GM19193 (cell line): Measurements from ENCODE around the gene NPIPA3.
"Not testable (repeated sequence)": the region's sequence is repeated elsewhere in the genome, so short reads cannot be mapped to it uniquely, and the experiment has no call there.

ENCODE experiments used
- POLR2A ChIP-seq: IDR thresholded peaks from 4 replicates; pipeline ENCODE4 v1.6.1; 2011; ENCODE audit not compliant: insufficient read depth, insufficient read length; ENCODE audit errors: extremely low read depth

NPIPA3 gene

GRCh38 chr16:14703156-14704011 lies at the start of gene NPIPA3:
NPIPA3 (plus strand) TSS chr16:14703411; CDS start chr16:14708944, 5,533 bp downstream.
- not testable (repeated sequence) for TF ChIP-seq POLR2A

DNA sequence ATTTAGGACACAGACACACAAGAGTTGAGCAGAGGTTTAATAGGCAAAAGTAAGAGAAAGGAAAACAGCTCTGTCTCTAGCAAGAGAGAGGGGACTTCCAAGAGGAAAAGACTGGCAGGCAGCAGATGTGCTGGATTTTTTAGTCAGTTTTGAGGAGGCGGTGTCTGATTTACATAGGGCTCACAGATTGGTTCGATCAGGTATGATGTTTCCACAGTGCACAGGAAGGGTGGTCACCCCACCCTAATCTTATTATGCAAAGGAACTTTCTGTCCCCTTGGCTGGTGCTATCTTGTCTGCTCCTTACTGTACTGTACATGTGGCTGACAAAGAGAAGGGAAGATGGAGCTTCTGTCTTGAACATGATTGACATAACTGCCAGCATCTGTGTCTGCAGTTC lies 45.1 kb upstream of the NPIPA3 start:
- TF ChIP-seq POLR2A: no peak

DNA sequence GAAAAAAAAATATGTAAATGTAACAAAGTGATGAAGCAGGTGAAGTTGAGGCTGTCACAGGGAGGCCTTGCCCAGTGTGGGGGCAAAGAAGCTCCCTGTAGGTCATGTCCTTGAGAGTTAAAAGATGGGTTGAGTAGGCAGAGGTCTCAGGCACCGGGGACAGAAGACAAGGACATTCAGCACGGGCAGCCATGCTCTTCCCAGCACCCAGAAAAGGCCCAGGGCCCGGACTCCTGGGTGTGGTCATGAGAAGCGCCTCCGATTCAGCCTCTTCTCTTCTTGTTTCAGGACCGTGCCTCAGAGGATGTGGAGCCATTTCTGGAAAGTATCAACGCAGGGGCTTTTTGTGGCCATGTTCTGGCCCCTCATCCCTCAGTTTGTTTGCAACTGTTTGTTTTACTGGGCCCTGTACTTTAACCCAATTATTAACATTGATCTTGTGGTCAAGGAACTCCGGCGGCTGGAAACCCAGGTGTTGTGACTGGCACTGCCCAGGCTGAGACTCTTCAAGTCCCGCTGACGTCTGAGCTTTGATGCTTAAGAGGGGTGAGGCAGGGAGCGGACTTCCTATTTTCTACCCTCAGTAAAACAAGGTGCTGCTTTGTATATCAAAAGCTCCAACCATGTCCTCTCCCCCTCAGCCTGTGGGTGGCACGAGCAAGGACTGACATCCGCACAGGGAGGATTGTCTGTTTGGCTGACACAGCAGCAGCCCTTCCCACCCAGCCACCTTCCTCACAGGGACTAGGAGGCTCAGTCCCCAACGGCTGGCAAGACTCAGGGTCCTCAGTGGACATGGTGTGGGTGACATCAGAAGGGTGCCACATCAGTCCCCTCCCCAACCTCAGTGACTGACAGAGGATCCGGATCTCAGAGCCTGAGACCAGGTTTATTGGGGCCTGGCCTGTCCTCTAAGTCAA lies 35.6 kb upstream of the NPIPA3 start:
- no peak for TF ChIP-seq POLR2A

GRCh38 chr16:14668556-14669223 lies 34.5 kb upstream of the NPIPA3 start:
- no peak for TF ChIP-seq POLR2A

DNA sequence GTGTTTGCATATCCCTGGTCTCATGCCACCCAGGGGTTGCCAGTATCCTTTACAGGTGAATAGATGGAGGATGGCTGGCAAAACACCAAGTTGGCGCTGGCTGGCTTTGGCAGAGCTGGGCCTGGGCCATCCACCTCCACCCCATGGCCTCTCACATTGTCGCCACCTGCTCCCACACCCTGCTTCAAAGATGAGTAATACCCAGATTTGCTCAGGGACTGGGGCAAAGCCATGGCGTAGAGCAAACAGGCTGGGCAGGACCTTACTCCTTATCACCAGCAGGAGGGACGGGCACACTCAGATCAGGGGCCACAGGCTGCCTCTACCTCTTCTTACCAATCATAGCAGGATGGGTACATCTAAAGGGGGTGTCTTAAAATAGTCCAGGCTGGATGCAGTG lies 33.4 kb upstream of the NPIPA3 start:
- TF ChIP-seq POLR2A: no peak

DNA sequence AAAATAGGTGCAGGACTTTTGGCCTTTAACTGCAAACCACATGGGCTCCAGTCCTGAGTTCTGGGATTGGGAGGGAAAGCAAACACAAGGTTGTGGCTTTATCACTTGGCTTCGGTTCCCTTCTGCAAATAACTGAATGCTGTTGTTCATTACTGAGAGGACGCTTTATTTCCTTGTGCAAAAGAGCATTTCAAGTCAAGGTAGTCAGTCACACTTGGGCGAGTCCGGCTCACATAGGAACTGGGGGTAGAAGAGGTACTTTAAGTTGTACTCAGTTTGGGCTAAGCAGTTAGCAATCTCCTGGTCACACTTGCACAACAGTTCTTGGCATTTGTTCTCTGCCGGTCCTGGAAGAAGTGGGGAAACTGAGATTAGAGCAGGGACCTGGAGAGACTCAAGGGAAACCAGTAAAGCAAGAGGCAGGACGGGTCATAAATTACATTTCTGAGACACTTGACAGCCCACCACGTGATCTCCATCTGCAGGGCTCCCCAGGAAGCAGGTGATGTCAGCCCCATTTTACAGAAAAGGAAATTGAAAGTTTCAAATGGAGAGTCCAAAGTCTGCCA lies 30.7 kb upstream of the NPIPA3 start:
- peak; percentile 41 for TF ChIP-seq POLR2A

- TF ChIP-seq POLR2A: no peak
Measured at GRCh38 chr16:14676633-14677032, 26.6 kb upstream of the NPIPA3 start.

GRCh38 chr16:14677627-14678026 lies 25.6 kb upstream of the NPIPA3 start:
- TF ChIP-seq POLR2A: no peak

DNA sequence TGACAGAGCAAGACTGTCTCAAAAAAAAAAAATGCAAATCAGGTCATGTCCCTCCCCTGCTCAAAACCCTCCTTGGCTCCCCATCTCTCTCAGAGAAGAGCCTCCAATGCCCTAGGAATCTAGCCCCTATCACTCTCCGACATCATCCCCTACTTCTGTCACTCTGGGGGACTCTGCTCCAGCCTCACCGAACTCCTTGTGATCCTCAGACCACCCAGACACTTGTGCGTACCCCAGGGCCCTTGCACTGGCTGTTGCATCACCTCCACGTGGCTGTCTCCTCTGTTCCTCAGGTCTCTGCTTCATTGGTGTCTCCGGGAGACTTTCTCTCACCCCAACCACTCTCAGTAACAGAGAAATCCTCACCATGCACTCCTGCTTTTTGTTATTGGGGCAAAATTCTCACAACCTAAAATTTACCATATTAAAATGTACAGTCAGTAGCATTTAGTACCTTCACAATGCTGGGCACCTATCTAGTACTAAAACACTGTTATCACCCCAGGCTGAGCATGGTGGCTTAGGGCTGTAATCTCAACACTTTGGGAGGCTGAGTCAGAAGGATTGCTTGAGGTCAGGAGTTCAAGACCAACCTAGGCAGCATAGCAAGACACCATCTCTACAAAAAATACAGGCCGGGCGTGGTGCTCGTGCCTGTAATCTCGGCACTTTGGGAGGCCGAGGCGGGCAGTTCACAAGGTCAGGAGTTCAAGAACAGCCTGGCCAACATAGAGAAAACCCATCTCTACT lies 24.3 kb upstream of the NPIPA3 start:
- TF ChIP-seq POLR2A: no peak

DNA sequence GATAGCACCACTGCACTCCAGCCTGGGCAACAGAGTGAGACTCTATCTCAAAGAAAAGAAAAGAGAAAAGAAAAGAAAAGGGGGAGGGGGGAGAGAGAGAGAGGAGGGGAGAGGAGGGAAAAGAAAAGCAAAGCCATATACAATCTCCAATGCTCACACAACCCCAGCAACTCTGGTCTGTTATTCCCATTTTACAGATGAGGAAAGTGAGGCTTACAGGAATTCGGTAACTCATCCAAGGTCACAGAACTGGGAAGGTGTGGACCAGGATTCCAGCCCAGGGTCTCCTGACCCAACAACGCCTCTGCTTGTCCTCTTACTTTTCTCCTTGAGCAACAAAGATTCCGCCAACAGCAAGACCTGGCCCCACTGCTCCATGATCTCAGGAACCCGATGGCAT lies 22.1 kb upstream of the NPIPA3 start:
- no peak for TF ChIP-seq POLR2A

- no peak for TF ChIP-seq POLR2A
Measured at GRCh38 chr16:14682121-14682520, 21.1 kb upstream of the NPIPA3 start.

DNA sequence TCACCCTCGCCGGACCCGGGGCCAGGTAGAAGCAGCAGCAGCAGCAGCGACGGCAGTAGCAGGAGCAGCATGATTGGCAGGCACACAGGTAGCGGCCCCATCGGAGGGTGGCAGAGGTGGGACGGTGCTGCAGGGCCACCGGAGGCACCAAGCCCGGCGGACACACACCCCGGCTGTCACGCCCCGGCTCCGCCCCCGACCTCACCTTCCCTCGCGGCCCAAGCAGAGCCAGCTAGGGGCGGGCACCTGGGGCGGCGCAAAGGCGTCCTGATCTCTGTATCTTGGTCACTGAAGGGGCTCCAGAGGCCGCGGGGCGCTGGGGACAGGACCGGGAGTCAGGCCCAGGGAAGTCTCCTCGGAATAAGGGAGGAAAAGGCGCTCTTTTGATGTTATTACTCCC lies 9.1 kb upstream of the NPIPA3 start, which contains the start of gene PLA2G10:
TSS of gene PLA2G10 (minus strand) at position 180 of the 400 bp plus-strand sequence. CDS start at position 101, 79 bp downstream.
- not testable (repeated sequence) for TF ChIP-seq POLR2A

DNA sequence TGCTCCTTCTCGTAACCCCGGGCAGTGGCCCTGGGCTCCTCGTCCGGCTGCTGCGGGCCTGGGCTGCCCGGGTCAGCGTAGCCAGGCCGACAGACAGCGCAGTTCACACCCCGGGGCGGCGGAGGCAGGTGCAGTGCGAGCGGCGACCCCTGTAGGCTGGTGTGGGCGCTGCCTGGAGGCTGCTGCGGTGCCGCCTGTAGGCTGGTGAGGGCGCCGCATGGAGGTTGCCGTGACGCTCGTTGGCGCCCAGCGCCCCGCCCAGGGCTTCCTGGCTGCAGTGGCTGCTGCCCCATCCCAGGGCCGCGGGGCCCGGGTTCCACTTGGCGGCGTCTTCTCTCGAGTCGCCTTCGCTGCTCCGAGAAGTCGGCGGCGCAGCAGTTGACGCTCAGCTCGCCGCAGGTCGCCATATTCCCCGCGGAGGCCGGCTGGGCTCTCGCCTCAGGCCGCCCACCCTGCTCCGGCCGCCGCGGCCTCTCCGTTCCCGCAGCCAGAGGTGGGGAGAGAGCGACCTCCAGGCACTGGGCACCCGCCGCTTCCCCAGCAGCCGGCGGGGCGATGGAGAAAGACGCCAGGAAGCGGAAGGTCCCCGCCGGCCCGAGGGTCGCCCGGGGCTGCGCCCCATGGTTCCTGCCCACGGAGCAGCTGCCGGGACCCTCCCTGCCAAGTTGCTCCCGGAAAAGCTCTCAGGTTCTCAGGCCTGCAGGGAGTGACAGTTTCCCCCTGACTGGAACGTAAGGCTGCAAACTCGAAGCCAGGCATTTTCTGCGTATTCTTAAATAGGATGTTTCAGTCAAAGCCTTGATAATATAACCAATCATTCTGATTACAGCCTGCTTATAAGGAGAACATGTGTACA lies 39.3 kb downstream of the NPIPA3 start, which contains the start of gene NPIPA2:
TSS of gene NPIPA2 (plus strand) at position 261 of the 856 bp plus-strand sequence. CDS start 5,533 bp downstream, outside the sequence.
- TF ChIP-seq POLR2A: not testable (repeated sequence)
